ENCODE results near the gene RNF103.

DNA sequence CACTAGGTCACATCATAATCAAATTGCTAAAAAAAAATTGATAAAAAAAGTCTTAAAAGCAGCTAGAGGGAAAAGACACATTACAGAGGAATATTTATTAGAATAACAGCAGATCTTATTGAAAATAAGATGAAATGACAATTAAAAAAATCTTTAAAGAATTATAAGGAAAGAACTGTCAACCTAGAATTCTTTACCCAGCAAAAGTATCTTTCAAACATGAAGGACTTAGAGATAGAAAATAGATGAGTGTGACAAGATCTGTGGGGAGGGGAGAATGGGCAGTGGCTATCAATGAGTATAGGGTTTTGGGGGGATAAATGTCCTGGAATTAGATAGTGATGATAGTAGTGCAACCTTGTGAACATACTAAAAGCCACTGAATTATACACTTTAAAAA is 26.5 kb upstream of the RNF103 start:
- TF ChIP-seq, protein P1, sequence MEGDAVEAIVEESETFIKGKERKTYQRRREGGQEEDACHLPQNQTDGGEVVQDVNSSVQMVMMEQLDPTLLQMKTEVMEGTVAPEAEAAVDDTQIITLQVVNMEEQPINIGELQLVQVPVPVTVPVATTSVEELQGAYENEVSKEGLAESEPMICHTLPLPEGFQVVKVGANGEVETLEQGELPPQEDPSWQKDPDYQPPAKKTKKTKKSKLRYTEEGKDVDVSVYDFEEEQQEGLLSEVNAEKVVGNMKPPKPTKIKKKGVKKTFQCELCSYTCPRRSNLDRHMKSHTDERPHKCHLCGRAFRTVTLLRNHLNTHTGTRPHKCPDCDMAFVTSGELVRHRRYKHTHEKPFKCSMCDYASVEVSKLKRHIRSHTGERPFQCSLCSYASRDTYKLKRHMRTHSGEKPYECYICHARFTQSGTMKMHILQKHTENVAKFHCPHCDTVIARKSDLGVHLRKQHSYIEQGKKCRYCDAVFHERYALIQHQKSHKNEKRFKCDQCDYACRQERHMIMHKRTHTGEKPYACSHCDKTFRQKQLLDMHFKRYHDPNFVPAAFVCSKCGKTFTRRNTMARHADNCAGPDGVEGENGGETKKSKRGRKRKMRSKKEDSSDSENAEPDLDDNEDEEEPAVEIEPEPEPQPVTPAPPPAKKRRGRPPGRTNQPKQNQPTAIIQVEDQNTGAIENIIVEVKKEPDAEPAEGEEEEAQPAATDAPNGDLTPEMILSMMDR (IDR thresholded peaks at IDR 0.05), result no peak
- no peak for TF ChIP-seq ZFX (IDR thresholded peaks at IDR 0.05; ENCODE audit: borderline replicate concordance)
